ENCODE data around the gene DAZAP2.
"Not testable (repeated sequence)": the region's sequence is repeated elsewhere in the genome, so short reads cannot be mapped to it uniquely, and the experiment has no call there.

DAZAP2 gene

GRCh38 chr12:51270067-51270950 lies 31.7 kb downstream of the DAZAP2 start, which contains the start of gene SMAGP:
SMAGP (minus strand) TSS chr12:51270415; CDS start chr12:51269278, 1,137 bp downstream.
- no peaks in the 10 kb centered on the region for H3K27me3 ChIP-seq (ENCODE audit: control insufficient read depth in 1 of 2, insufficient read depth in 2 of 2, low read length in 2 of 2)
- H3K4me1 ChIP-seq (ENCODE audit: control insufficient read depth in 1 of 2, insufficient read depth in 2 of 2, low read length in 2 of 2) = peaks cover 15 to 21% of the 10 kb centered on the region in 2 donors
- H3K9ac ChIP-seq (ENCODE audit: low read depth in 1 of 2, low read length in 2 of 2) = peak within 1 kb of the TSS; percentile 62 to 84
- peaks cover 0 to 2% of the 10 kb centered on the region in 2 donors for H3K36me3 ChIP-seq (ENCODE audit: control insufficient read depth in 1 of 2, insufficient read depth in 2 of 2, low read length in 2 of 2)
- peak within 1 kb of the TSS; percentile 81 to 87 for H3K4me3 ChIP-seq (ENCODE audit: low read depth in 1 of 2, low read length in 2 of 2)
- peak within 1 kb of the TSS; percentile 83 for H3K27ac ChIP-seq (ENCODE audit: low read depth, low read length)
- H3K9me3 ChIP-seq (ENCODE audit: control insufficient read depth in 1 of 2, low read length in 2 of 2) = no peaks in the 10 kb centered on the region

- H3K27ac ChIP-seq (ENCODE audit: low read depth, low read length) = peak overlapping the region; percentile 83
- peak overlapping the region; percentile 12 to 62 for H3K9ac ChIP-seq (ENCODE audit: low read depth in 1 of 2, low read length in 2 of 2)
Observed at GRCh38 chr12:51270951-51271518, 32.4 kb downstream of the DAZAP2 start.

GRCh38 chr12:51272810-51273209 lies 34.2 kb downstream of the DAZAP2 start:
- H3K4me1 ChIP-seq (ENCODE audit: control insufficient read depth in 1 of 2, insufficient read depth in 2 of 2, low read length in 2 of 2) = peaks cover 16 to 21% of the 10 kb centered on the region in 2 donors
- H3K27me3 ChIP-seq (ENCODE audit: control insufficient read depth in 1 of 2, insufficient read depth in 2 of 2, low read length in 2 of 2); H3K36me3 ChIP-seq (ENCODE audit: control insufficient read depth in 1 of 2, insufficient read depth in 2 of 2, low read length in 2 of 2); H3K9ac ChIP-seq (ENCODE audit: low read depth in 1 of 2, low read length in 2 of 2); H3K9me3 ChIP-seq (ENCODE audit: control insufficient read depth in 1 of 2, low read length in 2 of 2); H3K27ac ChIP-seq (ENCODE audit: low read depth, low read length); H3K4me3 ChIP-seq (ENCODE audit: low read depth in 1 of 2, low read length in 2 of 2): not testable (repeated sequence)

More at GRCh38 chr12:51270951-51271518, 32.4 kb downstream of the DAZAP2 start:
- peaks cover 0 to 2% of the 10 kb centered on the region in 2 donors for H3K36me3 ChIP-seq (ENCODE audit: control insufficient read depth in 1 of 2, insufficient read depth in 2 of 2, low read length in 2 of 2)
- peaks cover 16 to 21% of the 10 kb centered on the region in 2 donors for H3K4me1 ChIP-seq (ENCODE audit: control insufficient read depth in 1 of 2, insufficient read depth in 2 of 2, low read length in 2 of 2)
- peak overlapping the region; percentile 81 to 87 for H3K4me3 ChIP-seq (ENCODE audit: low read depth in 1 of 2, low read length in 2 of 2)
- no peaks in the 10 kb centered on the region for H3K9me3 ChIP-seq (ENCODE audit: control insufficient read depth in 1 of 2, low read length in 2 of 2)
- no peaks in the 10 kb centered on the region for H3K27me3 ChIP-seq (ENCODE audit: control insufficient read depth in 1 of 2, insufficient read depth in 2 of 2, low read length in 2 of 2)

DNA sequence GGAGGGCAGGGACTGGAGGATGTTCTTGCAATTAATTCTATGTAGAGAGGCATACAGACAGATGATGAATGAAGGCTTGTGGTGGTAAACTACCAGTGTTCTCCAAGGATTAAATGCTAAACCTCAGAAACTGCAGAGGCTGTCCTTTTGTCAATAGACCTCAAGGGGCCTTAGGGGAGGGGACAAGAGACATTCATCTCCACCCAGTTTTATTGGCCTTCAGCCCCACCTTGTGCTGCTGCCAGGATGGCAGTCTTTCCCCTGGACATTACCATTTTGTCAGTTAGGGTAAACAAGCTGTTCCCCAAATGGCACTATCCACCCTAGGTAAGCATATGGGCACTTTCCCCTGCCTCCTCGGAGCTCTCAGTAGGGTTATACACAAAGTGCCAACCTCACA lies 36.5 kb downstream of the DAZAP2 start:
- no peak overlapping the region for H3K9ac ChIP-seq (ENCODE audit: low read depth in 1 of 2, low read length in 2 of 2)
- H3K4me3 ChIP-seq (ENCODE audit: low read depth in 1 of 2, low read length in 2 of 2) = no peak overlapping the region
- no peaks in the 10 kb centered on the region for H3K36me3 ChIP-seq (ENCODE audit: control insufficient read depth in 1 of 2, insufficient read depth in 2 of 2, low read length in 2 of 2)
- H3K4me1 ChIP-seq (ENCODE audit: control insufficient read depth in 1 of 2, insufficient read depth in 2 of 2, low read length in 2 of 2) = peaks cover 14 to 16% of the 10 kb centered on the region in 2 donors
- H3K9me3 ChIP-seq (ENCODE audit: control insufficient read depth in 1 of 2, low read length in 2 of 2) = no peaks in the 10 kb centered on the region
- H3K27me3 ChIP-seq (ENCODE audit: control insufficient read depth in 1 of 2, insufficient read depth in 2 of 2, low read length in 2 of 2) = no peaks in the 10 kb centered on the region
- H3K27ac ChIP-seq (ENCODE audit: low read depth, low read length) = no peak overlapping the region

GRCh38 chr12:51281202-51281924 lies 42.7 kb downstream of the DAZAP2 start:
- Histone ChIP-seq H3K9ac (ENCODE audit: low read depth in 1 of 2, low read length in 2 of 2) (no peak overlapping the region), H3K27ac (ENCODE audit: low read depth, low read length) (no peak overlapping the region), H3K4me1 (ENCODE audit: control insufficient read depth in 1 of 2, insufficient read depth in 2 of 2, low read length in 2 of 2) (no peaks in the 10 kb centered on the region), H3K4me3 (ENCODE audit: low read depth in 1 of 2, low read length in 2 of 2) (no peak overlapping the region), H3K27me3 (ENCODE audit: control insufficient read depth in 1 of 2, insufficient read depth in 2 of 2, low read length in 2 of 2) (no peaks in the 10 kb centered on the region), H3K9me3 (ENCODE audit: control insufficient read depth in 1 of 2, low read length in 2 of 2) (no peaks in the 10 kb centered on the region), H3K36me3 (ENCODE audit: control insufficient read depth in 1 of 2, insufficient read depth in 2 of 2, low read length in 2 of 2) (peaks cover 0 to 5% of the 10 kb centered on the region in 2 donors)

DNA sequence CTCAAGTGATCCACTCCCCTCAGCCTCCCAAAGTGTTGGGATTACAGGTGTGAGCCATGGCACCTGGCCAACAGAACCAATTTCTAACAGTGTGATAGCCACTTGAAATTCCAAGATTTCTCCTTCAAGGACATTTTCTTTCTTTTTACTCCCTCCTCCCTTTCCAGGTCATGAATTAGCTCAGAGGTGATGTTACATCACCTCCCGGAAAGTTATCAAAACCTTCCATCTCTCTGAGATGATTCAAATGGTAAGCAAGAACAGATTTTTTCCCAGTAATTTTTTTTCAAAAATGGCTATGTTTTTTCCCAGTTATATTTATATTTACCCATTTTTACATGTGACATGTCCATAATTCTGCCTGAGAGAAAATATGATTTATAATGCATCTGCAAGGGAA lies 47.2 kb downstream of the DAZAP2 start:
- Histone ChIP-seq H3K9me3 (ENCODE audit: control insufficient read depth in 1 of 2, low read length in 2 of 2) (no peaks in the 10 kb centered on the region), H3K4me1 (ENCODE audit: control insufficient read depth in 1 of 2, insufficient read depth in 2 of 2, low read length in 2 of 2) (no peaks in the 10 kb centered on the region), H3K36me3 (ENCODE audit: control insufficient read depth in 1 of 2, insufficient read depth in 2 of 2, low read length in 2 of 2) (peaks cover 0 to 5% of the 10 kb centered on the region in 2 donors), H3K4me3 (ENCODE audit: low read depth in 1 of 2, low read length in 2 of 2) (no peak overlapping the region), H3K27ac (ENCODE audit: low read depth, low read length) (no peak overlapping the region), H3K9ac (ENCODE audit: low read depth in 1 of 2, low read length in 2 of 2) (no peak overlapping the region), H3K27me3 (ENCODE audit: control insufficient read depth in 1 of 2, insufficient read depth in 2 of 2, low read length in 2 of 2) (no peaks in the 10 kb centered on the region)

GRCh38 chr12:51291603-51292513 lies 53.2 kb downstream of the DAZAP2 start:
- not testable (repeated sequence) for H3K4me3 ChIP-seq (ENCODE audit: low read depth in 1 of 2, low read length in 2 of 2); H3K27ac ChIP-seq (ENCODE audit: low read depth, low read length)

More at GRCh38 chr12:51291603-51292513, 53.2 kb downstream of the DAZAP2 start:
- not testable (repeated sequence) for H3K9ac ChIP-seq (ENCODE audit: low read depth in 1 of 2, low read length in 2 of 2); H3K4me1 ChIP-seq (ENCODE audit: control insufficient read depth in 1 of 2, insufficient read depth in 2 of 2, low read length in 2 of 2); H3K27me3 ChIP-seq (ENCODE audit: control insufficient read depth in 1 of 2, insufficient read depth in 2 of 2, low read length in 2 of 2); H3K9me3 ChIP-seq (ENCODE audit: control insufficient read depth in 1 of 2, low read length in 2 of 2); H3K36me3 ChIP-seq (ENCODE audit: control insufficient read depth in 1 of 2, insufficient read depth in 2 of 2, low read length in 2 of 2)

Data from duodenal mucosa (tissue), 2 donors.